GM12878 (cell line): ENCODE data around the gene CABYR. TPM values are rescaled to one million over a fixed set of nuclear protein-coding genes. Genes with fewer than 3 reads are reported as not detected.

Experiments used
- CBFB ChIP-seq: IDR thresholded peaks from 2 replicates; pipeline ENCODE4 v1.6.1; 2016; ENCODE audit warnings: antibody characterized with exemption, low read depth
- E4F1 ChIP-seq: fragments of 450-650 bp; IDR thresholded peaks from 2 replicates; pipeline ENCODE4 v1.6.1; 2018; ENCODE audit warnings: borderline replicate concordance, mild to moderate bottlenecking; ENCODE audit not compliant: partially characterized antibody
- ETV6 ChIP-seq, 2 experiments: fragments of 450-650 bp in 1 of 2; IDR thresholded peaks in 1 of 2; conservative IDR thresholded peaks in 1 of 2; 2 replicates each; pipeline ENCODE4 v1.6.1; 2014; ENCODE audit warnings: antibody characterized with exemption in 1 of 2, borderline replicate concordance in 1 of 2, low read depth in 1 of 2, mild to moderate bottlenecking in 1 of 2, moderate library complexity in 1 of 2
- MEF2A ChIP-seq: IDR thresholded peaks from 2 replicates; pipeline ENCODE4 v1.6.1; 2011; ENCODE audit warnings: low read depth, mild to moderate bottlenecking, low read length, moderate library complexity; ENCODE audit not compliant: insufficient read depth
- MEF2B ChIP-seq: fragments of 450-650 bp; IDR thresholded peaks from 2 replicates; pipeline ENCODE4 v1.6.1; 2018; ENCODE audit warnings: mild to moderate bottlenecking, moderate library complexity; ENCODE audit not compliant: partially characterized antibody, poor library complexity, severe bottlenecking
- MTA2 ChIP-seq: fragments of 450-650 bp; IDR thresholded peaks from 2 replicates; pipeline ENCODE4 v1.6.1; 2016; ENCODE audit warnings: low read depth, mild to moderate bottlenecking, moderate library complexity
- POLR2A ChIP-seq: IDR thresholded peaks from 2 replicates; pipeline ENCODE4 v1.6.1; 2011; ENCODE audit warnings: low read depth, mild to moderate bottlenecking, low read length
- SMAD5 ChIP-seq: IDR thresholded peaks from 2 replicates; pipeline ENCODE4 v1.6.1; 2016; ENCODE audit warnings: antibody characterized with exemption, low read depth
- SPI1 ChIP-seq: IDR thresholded peaks from 2 replicates; pipeline ENCODE4 v1.6.1; 2011; ENCODE audit warnings: low read depth, mild to moderate bottlenecking, low read length, moderate library complexity, borderline replicate concordance; ENCODE audit not compliant: insufficient read depth
- TCF12 ChIP-seq: IDR thresholded peaks from 2 replicates; pipeline ENCODE4 v1.6.1; 2011; ENCODE audit warnings: low read depth, mild to moderate bottlenecking, low read length
- USF2 ChIP-seq: IDR thresholded peaks from 2 replicates; pipeline ENCODE4 v1.6.1; 2011; ENCODE audit warnings: low read depth, low read length, improper control_type of control experiment, borderline replicate concordance
- ZNF24 ChIP-seq: fragments of 450-650 bp; IDR thresholded peaks from 2 replicates; pipeline ENCODE4 v1.6.1; 2017; ENCODE audit warnings: antibody characterized with exemption, mild to moderate bottlenecking
- ZNF622 ChIP-seq: fragments of 450-650 bp; IDR thresholded peaks from 2 replicates; pipeline ENCODE4 v1.6.1; 2017; ENCODE audit warnings: mild to moderate bottlenecking, inconsistent platforms
- polyA plus RNA-seq, 11 experiments: library from polyadenylated mRNA; depleted of rRNA in 4 of 11; unstranded in 6 of 11; stranded (reverse) in 5 of 11; fragments of >200 nt; fragmentation: Nextera tagmentation in 4 of 11; fragmentation: Illumina TruSeq in 1 of 11; extraction: Ambion mirVana in 4 of 11; extraction: Trizol in 1 of 11; gene quantifications; 1 replicate in 1 of 11; 2 replicates in 10 of 11; pipeline versions ENCODE4 v1.2.1 to v1.2.3, GENCODE V29; 2011 to 2016; ENCODE audit warnings: inconsistent platforms in 2 of 11, missing spikeins in 2 of 11, low read depth in 1 of 11
- total RNA-seq, 4 experiments: library from RNA; depleted of rRNA in 3 of 4; stranded (reverse); fragments of >200 nt in 3 of 4; fragmentation: Illumina TruSeq in 1 of 4; extraction: Trizol in 1 of 4; gene quantifications; 2 replicates each; pipeline versions ENCODE4 v1.2.1 to v1.2.3, GENCODE V29; 2013 to 2021

Gene CABYR
- total and polyA plus RNA-seq, 10 of the 15 experiments (the other 5 are each of a cell fraction or from before 2014, with no cell fraction given) = 0.29 to 2.8 (median 1.7) TPM

GRCh38 chr18:24176727-24177416 is 38.0 kb downstream of the CABYR start (continued):
- TF ChIP-seq E4F1 (no peak), SPI1 (peak; percentile 74), POLR2A (0 out of 2 replicates have a peak, but pooled peaks have one; percentile 34), ZNF622 (no peak), ETV6 (conservative IDR thresholded peaks at IDR 0.05 in 1 of 2, IDR thresholded peaks at IDR 0.05 in 1 of 2; ENCODE audit: borderline replicate concordance in 1 of 2, low read depth in 1 of 2) (peak in 1 of 2 experiments; percentile 44; a peak in 1 of 4 replicates), MEF2A (0 out of 2 replicates have a peak, but pooled peaks have one; percentile 31), MEF2B (no peak), USF2 (no peak), TCF12 (no peak), CBFB (peak; percentile 91), SMAD5 (no peak), ZNF24 (no peak), MTA2 (0 out of 2 replicates have a peak, but pooled peaks have one; percentile 12)
